Prostate gland (tissue), 2 donors: ENCODE measurements around the gene OR4N5. TPM values are rescaled to one million over a fixed set of nuclear protein-coding genes. Genes with fewer than 3 reads are reported as not detected.

Source experiments
- DNase-seq: peaks from one replicate; pipeline ENCODE4 v3.0.0-alpha.2; 2019; ENCODE audit warnings: low spot score
- H3K27ac ChIP-seq, 2 donors: fragments of 200-600 bp; sonication (generic); 2 replicates each; pipeline ENCODE4 v1.5.1; 2017 to 2019
- H3K27me3 ChIP-seq: fragments of 200-600 bp; sonication (generic); replicated peaks from 2 replicates; pipeline ENCODE4 v1.5.1; 2019; ENCODE audit not compliant: insufficient read depth
- H3K36me3 ChIP-seq, 2 donors: fragments of 200-600 bp; sonication (generic); 1 replicate in 1 of 2; 2 replicates in 1 of 2; pipeline versions ENCODE4 v1.5.1 to v1.8.1; 2017 to 2019
- H3K4me1 ChIP-seq: fragments of 200-600 bp; sonication (generic); replicated peaks from 2 replicates; pipeline ENCODE4 v1.5.1; 2019
- H3K4me3 ChIP-seq, 2 donors: fragments of 200-600 bp; sonication (generic); 2 replicates each; pipeline ENCODE4 v1.5.1; 2017 to 2019
- H3K9me3 ChIP-seq: fragments of 200-600 bp; sonication (generic); 2 replicates; pipeline ENCODE4 v1.5.1; 2017
- CTCF ChIP-seq, 4 experiments: fragments of 200-600 bp in 2 of 4; fragments of 450-650 bp in 2 of 4; sonication (generic) in 2 of 4; IDR thresholded peaks; 1 replicate in 3 of 4; 2 replicates in 1 of 4; pipeline ENCODE4 v1.5.1; 2016 to 2019; ENCODE audit warnings: antibody characterized with exemption in 4 of 4, mild to moderate bottlenecking in 2 of 4, moderate library complexity in 2 of 4
- POLR2A ChIP-seq: fragments of 450-650 bp; IDR thresholded peaks from one replicate; pipeline ENCODE4 v1.6.1; 2016; ENCODE audit warnings: antibody characterized with exemption, mild to moderate bottlenecking
- POLR2AphosphoS5 ChIP-seq: sonication (generic); formaldehyde crosslinking; IDR thresholded peaks from one replicate; pipeline ENCODE4 v1.6.1; 2017; ENCODE audit warnings: antibody characterized with exemption
- WGBS: methylation state at CpG from one replicate; pipeline ENCODE4 v1.1.5; 2018; 5-methylcytosine and 5-hydroxymethylcytosine counted together
- intact Hi-C: fragments of 100-400 bp; cut with DNase I; formaldehyde crosslinking; loops from one replicate; pipeline ENCODE4 v1.14.2; 2022
- small RNA-seq, 2 donors: library from RNA; depleted of rRNA; stranded (forward); fragments of <200 nt; gene quantifications; one replicate each; pipeline ENCODE3, GENCODE V24; 2016
- total RNA-seq, 2 donors: library from RNA; depleted of rRNA; stranded (reverse); fragments of >200 nt; gene quantifications; one replicate each; pipeline ENCODE4 v1.1.0, GENCODE V29; 2016

The OR4N5 gene
- total RNA-seq, 2 donors from 2014 or later, result not detected

GRCh38 chr14:20191396-20191795 is 52.8 kb downstream of the OR4N5 start:
- H3K9me3 ChIP-seq, result no peaks in the 10 kb centered on the region
- no peaks in the 10 kb centered on the region for H3K4me1 ChIP-seq
- 49% methylated on average over 3 of the region's 3 CpGs for WGBS
- no peak for DNase-seq
- H3K27ac ChIP-seq, result no peak overlapping the region
- TF ChIP-seq POLR2AphosphoS5 (no peak), POLR2A (no peak), CTCF (IDR thresholded peaks at IDR 0.05) (no peak)
- H3K4me3 ChIP-seq, result no peak overlapping the region
- H3K27me3 ChIP-seq, result no peaks in the 10 kb centered on the region
- intact Hi-C loops, result no loop called here
- no peaks in the 10 kb centered on the region for H3K36me3 ChIP-seq

- TF ChIP-seq CTCF (IDR thresholded peaks at IDR 0.05) (no peak), POLR2A (no peak), POLR2AphosphoS5 (no peak)
- DNase-seq, result no peak
- Histone ChIP-seq H3K9me3 (no peaks in the 10 kb centered on the region), H3K36me3 (no peaks in the 10 kb centered on the region), H3K27ac (no peak overlapping the region), H3K27me3 (no peaks in the 10 kb centered on the region), H3K4me3 (no peak overlapping the region), H3K4me1 (no peaks in the 10 kb centered on the region)
- intact Hi-C loops, result no loop called here
Observed at GRCh38 chr14:20194101-20194500, 55.5 kb downstream of the OR4N5 start.

Small RNA genes within 50 kb of the gene (small RNA-seq; reads per million reads assigned to genes)
- gene GTF2IP22, result 0 reads per million in 2 donors
- gene RNA5SP380, result 0 reads per million in 2 donors

Other genes starting within 250 kb of the OR4N5 start
- gene OR4K5, start 218.2 kb upstream of the OR4N5 start, total RNA-seq, result not detected
- gene OR4K1, start 207.9 kb upstream of the OR4N5 start, total RNA-seq, result not detected
- not detected for gene OR4K15, start 163.2 kb upstream of the OR4N5 start, total RNA-seq
- not detected for gene OR4Q2, start 136.7 kb upstream of the OR4N5 start, total RNA-seq
- not detected for gene OR4K14, start 119.5 kb upstream of the OR4N5 start, total RNA-seq
- not detected for gene OR4K13, start 102.8 kb upstream of the OR4N5 start, total RNA-seq
- not detected for gene OR4L1, start 78.8 kb upstream of the OR4N5 start, total RNA-seq
- gene OR4K17, start 28.1 kb upstream of the OR4N5 start, total RNA-seq, result not detected
- not detected for gene OR11G2, start 52.1 kb downstream of the OR4N5 start, total RNA-seq
- not detected for gene OR11H6, start 84.9 kb downstream of the OR4N5 start, total RNA-seq
- not detected for gene OR11H7, start 90.2 kb downstream of the OR4N5 start, total RNA-seq
- not detected for gene OR11H4, start 100.5 kb downstream of the OR4N5 start, total RNA-seq
- 10 to 100 TPM; 11.1 to 18.5 TPM for gene TTC5, start 167.1 kb downstream of the OR4N5 start, total RNA-seq
- 10 to 100 TPM; 34.6 to 47.8 TPM for gene CCNB1IP1, start 194.5 kb downstream of the OR4N5 start, total RNA-seq
- gene PARP2, start 204.8 kb downstream of the OR4N5 start, total RNA-seq, result 10 to 100 TPM; 10.7 to 23.1 TPM